WI38 (cell line): ENCODE measurements around the gene TMEM126B.
A peak's percentile ranks its signal among the peaks of the same experiment; 100 is the strongest.
"Not testable (repeated sequence)": the region's sequence is repeated elsewhere in the genome, so short reads cannot be mapped to it uniquely, and the experiment has no call there.

Experiments
- H3K4me3 ChIP-seq: 2 replicates; pipeline ENCODE4 v1.5.1; 2011; ENCODE audit warnings: low read depth, mild to moderate bottlenecking, control low read depth, low read length
- CTCF ChIP-seq: IDR thresholded peaks from 2 replicates; pipeline ENCODE4 v1.5.1; 2012; ENCODE audit warnings: low read depth, mild to moderate bottlenecking, control low read depth, low read length

The TMEM126B gene

GRCh38 chr11:85652786-85653447 lies 24.5 kb downstream of the TMEM126B start:
- no peak for TF ChIP-seq CTCF
- H3K4me3 ChIP-seq = no peak overlapping the region

- not testable (repeated sequence) for H3K4me3 ChIP-seq
Observed at GRCh38 chr11:85654343-85654742, 25.9 kb downstream of the TMEM126B start.

- TF ChIP-seq CTCF = no peak
- no peak overlapping the region for H3K4me3 ChIP-seq
Observed at GRCh38 chr11:85656777-85657176, 28.4 kb downstream of the TMEM126B start.

- H3K4me3 ChIP-seq = no peak overlapping the region
- no peak for TF ChIP-seq CTCF
Observed at GRCh38 chr11:85658180-85658579, 29.8 kb downstream of the TMEM126B start.

GRCh38 chr11:85661972-85662664 lies 33.7 kb downstream of the TMEM126B start:
- H3K4me3 ChIP-seq = peak overlapping the region; percentile 84
- no peak for TF ChIP-seq CTCF

GRCh38 chr11:85663080-85663752 lies 34.8 kb downstream of the TMEM126B start:
- TF ChIP-seq CTCF = no peak
- peak overlapping the region; percentile 84 for H3K4me3 ChIP-seq

- peak overlapping the region; percentile 84 for H3K4me3 ChIP-seq
- no peak for TF ChIP-seq CTCF
Observed at GRCh38 chr11:85663753-85664614, 35.6 kb downstream of the TMEM126B start.
